NCI-H526 (cell line): ENCODE data around the gene CENPF.
"Not testable (repeated sequence)": the region's sequence is repeated elsewhere in the genome, so short reads cannot be mapped to it uniquely, and the experiment has no call there.

Source experiments
- DNase-seq, 2 experiments: peaks; one replicate each; lab custom pipeline; 2025; lab: John Stamatoyannopoulos, UW

CENPF gene

DNA sequence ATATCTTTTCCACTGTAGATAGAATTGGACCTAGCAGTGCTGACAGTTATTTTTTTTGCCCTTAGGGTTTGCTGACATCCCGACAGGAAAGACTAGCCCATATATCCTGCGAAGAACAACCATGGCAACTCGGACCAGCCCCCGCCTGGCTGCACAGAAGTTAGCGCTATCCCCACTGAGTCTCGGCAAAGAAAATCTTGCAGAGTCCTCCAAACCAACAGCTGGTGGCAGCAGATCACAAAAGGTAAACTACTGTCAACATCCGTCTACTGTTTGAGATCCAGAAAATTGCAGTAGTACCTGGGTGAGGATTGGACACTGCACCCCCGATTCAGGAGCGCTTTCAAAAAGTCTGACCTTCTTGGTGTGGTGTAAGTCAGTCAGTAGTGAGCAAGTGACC lies 55.8 kb downstream of the CENPF start:
- no peak for DNase-seq

- DNase-seq, result no peak
Measured at GRCh38 chr1:214660190-214660589, 57.2 kb downstream of the CENPF start.

- DNase-seq, result no peak
Measured at GRCh38 chr1:214660900-214661299, 57.9 kb downstream of the CENPF start.

DNA sequence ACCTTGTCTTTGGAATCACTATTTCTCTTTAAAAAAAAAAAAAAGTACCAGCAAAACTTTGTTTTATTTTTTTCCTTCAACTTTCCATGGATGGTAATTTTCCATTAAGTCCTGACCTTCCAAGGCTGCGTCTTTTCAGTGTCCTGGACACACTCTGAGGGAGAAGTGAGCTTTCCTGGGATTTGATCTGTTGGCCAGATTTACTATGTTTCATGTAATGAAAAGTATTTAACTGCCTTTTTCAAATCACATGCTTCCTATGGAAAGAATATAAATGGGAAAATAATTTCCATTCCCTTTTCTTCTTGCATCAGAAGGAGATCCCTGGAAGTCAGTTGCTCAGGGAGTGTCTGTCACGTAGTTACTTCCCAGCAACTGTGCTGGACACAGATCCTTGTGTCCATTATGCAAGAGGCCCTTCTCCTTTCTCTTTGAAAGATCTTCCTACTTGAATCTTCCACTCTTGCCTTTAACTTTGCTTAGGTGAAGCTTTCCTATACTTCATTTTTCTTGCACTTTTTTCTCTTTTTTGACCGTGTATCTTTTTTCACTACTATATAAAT lies 59.3 kb downstream of the CENPF start:
- DNase-seq, result no peak

GRCh38 chr1:214664651-214665433 lies 61.8 kb downstream of the CENPF start:
- no peak for DNase-seq

DNA sequence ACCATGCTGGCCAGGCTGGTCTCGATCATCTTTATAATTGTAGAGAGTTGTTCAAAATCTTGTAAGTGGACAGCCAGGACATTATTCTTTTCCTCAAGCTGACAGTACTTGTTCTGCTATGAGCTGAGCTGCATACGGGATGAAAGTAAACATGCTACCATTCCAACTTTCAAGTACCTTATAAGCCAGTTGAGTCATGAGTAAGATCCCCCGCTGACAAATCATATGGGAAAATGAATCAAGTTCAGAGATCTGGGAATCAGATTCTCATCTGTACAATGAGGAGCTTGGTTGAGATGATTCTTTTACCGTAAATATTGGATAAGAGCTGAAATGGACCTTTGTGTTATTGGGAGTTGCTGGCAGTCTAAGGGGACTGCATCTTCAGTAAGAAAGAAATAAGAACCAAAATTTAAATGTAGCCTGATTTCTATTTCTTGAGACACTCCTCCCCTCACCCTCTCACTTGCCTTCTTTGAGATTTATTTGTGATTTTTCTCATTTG lies 62.7 kb downstream of the CENPF start:
- no peak for DNase-seq

GRCh38 chr1:214666674-214667073 lies 63.7 kb downstream of the CENPF start:
- no peak for DNase-seq

GRCh38 chr1:214670098-214670497 lies 67.1 kb downstream of the CENPF start:
- no peak for DNase-seq

GRCh38 chr1:214673029-214673428 lies 70.0 kb downstream of the CENPF start:
- not testable (repeated sequence) for DNase-seq

DNA sequence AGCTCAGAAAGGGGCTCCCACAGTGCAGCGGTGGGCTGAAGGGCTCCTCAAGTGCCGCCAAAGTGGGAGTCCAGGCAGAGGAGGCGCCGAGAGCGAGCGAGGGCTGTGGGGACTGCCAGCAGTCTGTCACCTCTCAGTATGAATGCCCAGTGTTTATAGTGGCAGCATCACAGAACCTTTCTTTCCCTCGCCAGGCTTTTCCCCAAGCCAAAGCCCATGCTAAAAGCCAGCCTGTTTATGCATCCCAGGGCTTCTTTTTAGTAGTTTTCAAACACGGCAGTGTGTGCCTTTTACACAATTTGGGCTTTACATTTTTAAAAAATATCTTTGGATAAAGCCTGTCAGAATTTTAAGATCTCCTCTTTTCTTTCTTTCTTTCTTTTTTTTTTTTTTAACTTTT lies 70.6 kb downstream of the CENPF start:
- DNase-seq, result no peak

DNA sequence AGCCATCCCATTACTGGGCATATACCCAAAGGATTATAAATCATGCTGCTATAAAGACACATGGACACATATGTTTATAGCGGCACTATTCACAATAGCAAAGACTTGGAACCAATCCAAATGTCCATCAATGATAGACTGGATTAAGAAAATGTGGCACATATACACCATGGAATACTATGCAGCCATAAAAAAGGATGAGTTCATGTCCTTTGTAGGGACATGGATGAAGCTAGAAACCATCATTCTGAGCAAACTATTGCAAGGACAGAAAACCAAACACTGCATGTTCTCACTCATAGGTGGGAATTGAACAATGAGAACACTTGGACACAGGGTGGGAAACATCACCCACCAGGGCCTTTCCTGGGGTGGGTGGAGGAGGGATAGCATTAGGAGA lies 72.5 kb downstream of the CENPF start:
- not testable (repeated sequence) for DNase-seq

DNA sequence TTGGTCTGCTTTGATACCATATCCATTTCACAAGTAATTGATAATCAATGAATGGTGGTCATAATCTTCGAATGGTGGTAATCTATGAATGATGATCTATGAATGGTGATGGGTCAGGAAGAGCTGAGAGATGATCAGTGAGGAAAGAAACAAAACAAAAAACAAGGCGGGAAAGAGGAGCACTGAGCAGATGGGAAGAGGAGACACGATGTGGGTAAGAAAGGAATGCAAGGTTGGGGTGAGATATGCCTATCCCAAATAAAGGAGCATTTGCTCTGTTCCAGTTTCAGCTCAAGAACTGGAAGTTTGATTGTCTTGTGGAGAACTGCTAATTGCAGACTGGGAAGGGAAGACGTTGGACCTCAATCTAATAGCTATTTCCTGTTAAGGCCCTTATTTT lies 73.8 kb downstream of the CENPF start:
- no peak for DNase-seq

- no peak for DNase-seq
Measured at GRCh38 chr1:214677945-214678344, 75.0 kb downstream of the CENPF start.

DNA sequence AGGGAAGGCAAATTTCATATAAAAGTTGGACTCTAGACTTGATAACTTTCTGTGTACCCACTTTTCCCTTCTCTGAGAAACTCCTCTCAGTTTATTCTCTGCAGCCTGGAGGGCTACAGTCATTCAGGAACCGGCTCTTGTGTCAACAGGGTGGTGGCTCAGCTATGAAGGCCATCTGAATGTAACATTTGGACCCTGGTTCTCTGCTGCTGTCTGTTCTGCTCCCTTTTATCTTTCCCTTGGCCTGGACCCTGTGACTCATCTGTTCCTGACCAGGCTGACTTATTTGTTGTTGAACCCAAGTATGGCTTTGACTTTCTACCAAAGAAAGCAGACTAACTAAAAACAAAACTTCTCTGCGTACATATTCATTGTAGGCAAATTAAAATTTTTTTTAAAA lies 75.4 kb downstream of the CENPF start:
- DNase-seq, result no peak

- DNase-seq, result no peak
Measured at GRCh38 chr1:214683621-214684020, 80.6 kb downstream of the CENPF start.

GRCh38 chr1:214685906-214686305 lies 82.9 kb downstream of the CENPF start:
- no peak for DNase-seq

- no peak for DNase-seq
Measured at GRCh38 chr1:214686497-214686896, 83.5 kb downstream of the CENPF start.

DNA sequence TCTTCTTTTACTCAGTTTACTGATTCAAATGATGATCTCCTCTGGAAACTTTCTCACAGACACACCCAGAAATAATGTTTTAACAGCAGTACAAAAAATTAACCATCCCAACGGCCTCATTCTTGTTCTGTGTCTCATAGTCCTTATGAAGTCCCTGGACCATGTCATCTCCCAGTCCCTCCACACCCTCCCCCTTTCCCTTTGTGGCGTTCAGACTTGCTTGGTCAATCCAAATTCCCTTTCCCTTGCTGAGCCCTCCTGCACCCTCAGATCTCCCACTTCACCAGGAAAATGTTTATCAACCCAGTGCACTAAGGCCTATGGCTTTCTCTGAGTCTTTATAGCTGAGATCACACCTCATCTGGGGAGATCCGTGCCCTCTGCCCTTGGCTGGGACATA lies 85.9 kb downstream of the CENPF start:
- DNase-seq, result no peak

- DNase-seq, result no peak
Measured at GRCh38 chr1:214694769-214695168, 91.8 kb downstream of the CENPF start.

GRCh38 chr1:214698559-214698958 lies 95.6 kb downstream of the CENPF start:
- no peak for DNase-seq

DNA sequence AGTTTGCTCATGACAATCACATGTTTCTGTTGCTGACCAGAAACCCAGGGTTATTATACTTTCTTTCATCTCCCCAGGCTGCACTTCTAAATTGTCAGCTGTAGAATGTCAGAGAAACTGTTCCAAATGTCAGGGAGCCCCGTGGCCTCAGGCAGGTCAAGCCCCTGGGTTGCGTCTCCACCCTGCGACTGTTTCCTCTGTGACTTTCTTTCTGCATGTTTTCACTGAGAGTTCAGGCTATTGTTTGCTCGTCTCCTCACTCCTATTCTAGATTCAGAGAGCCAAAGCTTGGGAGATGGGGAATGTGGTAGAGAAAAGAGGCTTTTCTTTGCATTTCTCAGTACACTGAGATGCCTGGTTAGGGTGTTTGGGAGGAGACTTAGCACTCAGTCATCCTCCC lies 97.4 kb downstream of the CENPF start:
- no peak for DNase-seq

GRCh38 chr1:214702556-214702955 lies 99.6 kb downstream of the CENPF start:
- DNase-seq, result peak in 1 of 2 experiments; percentile 3

GRCh38 chr1:214707306-214708087 lies 104.5 kb downstream of the CENPF start:
- no peak for DNase-seq
